HG02973 (cell line): Measurements from ENCODE around the gene TAGLN3.

ENCODE experiments used
- ATAC-seq: cut with Tn5 transposase; IDR thresholded peaks from one replicate; pipeline ENCODE4 v1.9.1; 2021; ENCODE audit warnings: moderate library complexity; ENCODE audit not compliant: unreplicated experiment

Gene TAGLN3

GRCh38 chr3:112043621-112044201 is 45.0 kb downstream of the TAGLN3 start:
- ATAC-seq = peak; percentile 92

- ATAC-seq = no peak
Observed at GRCh38 chr3:112046599-112046998, 47.9 kb downstream of the TAGLN3 start.

GRCh38 chr3:112047264-112047663 is 48.5 kb downstream of the TAGLN3 start:
- ATAC-seq = no peak

- no peak for ATAC-seq
Observed at GRCh38 chr3:112048911-112049310, 50.2 kb downstream of the TAGLN3 start.

GRCh38 chr3:112053229-112053628 is 54.5 kb downstream of the TAGLN3 start:
- no peak for ATAC-seq

- ATAC-seq = no peak
Observed at GRCh38 chr3:112056451-112056929, 57.8 kb downstream of the TAGLN3 start.

- no peak for ATAC-seq
Observed at GRCh38 chr3:112059497-112059896, 60.8 kb downstream of the TAGLN3 start.

- ATAC-seq = no peak
Observed at GRCh38 chr3:112061152-112061551, 62.4 kb downstream of the TAGLN3 start.
